ENCODE measurements around the gene CYLD.

- TF ChIP-seq, protein P1, sequence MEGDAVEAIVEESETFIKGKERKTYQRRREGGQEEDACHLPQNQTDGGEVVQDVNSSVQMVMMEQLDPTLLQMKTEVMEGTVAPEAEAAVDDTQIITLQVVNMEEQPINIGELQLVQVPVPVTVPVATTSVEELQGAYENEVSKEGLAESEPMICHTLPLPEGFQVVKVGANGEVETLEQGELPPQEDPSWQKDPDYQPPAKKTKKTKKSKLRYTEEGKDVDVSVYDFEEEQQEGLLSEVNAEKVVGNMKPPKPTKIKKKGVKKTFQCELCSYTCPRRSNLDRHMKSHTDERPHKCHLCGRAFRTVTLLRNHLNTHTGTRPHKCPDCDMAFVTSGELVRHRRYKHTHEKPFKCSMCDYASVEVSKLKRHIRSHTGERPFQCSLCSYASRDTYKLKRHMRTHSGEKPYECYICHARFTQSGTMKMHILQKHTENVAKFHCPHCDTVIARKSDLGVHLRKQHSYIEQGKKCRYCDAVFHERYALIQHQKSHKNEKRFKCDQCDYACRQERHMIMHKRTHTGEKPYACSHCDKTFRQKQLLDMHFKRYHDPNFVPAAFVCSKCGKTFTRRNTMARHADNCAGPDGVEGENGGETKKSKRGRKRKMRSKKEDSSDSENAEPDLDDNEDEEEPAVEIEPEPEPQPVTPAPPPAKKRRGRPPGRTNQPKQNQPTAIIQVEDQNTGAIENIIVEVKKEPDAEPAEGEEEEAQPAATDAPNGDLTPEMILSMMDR (IDR thresholded peaks at IDR 0.05; ENCODE audit: low read length), result no peak
- TF ChIP-seq EZH2 (IDR thresholded peaks at IDR 0.05; ENCODE audit: borderline replicate concordance, low read length), result no peak
Measured at GRCh38 chr16:50696126-50696525, 45.8 kb upstream of the CYLD start.
